ENCODE measurements around the gene KLHL40.

Gene KLHL40, protein sequence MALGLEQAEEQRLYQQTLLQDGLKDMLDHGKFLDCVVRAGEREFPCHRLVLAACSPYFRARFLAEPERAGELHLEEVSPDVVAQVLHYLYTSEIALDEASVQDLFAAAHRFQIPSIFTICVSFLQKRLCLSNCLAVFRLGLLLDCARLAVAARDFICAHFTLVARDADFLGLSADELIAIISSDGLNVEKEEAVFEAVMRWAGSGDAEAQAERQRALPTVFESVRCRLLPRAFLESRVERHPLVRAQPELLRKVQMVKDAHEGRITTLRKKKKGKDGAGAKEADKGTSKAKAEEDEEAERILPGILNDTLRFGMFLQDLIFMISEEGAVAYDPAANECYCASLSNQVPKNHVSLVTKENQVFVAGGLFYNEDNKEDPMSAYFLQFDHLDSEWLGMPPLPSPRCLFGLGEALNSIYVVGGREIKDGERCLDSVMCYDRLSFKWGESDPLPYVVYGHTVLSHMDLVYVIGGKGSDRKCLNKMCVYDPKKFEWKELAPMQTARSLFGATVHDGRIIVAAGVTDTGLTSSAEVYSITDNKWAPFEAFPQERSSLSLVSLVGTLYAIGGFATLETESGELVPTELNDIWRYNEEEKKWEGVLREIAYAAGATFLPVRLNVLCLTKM

DNA sequence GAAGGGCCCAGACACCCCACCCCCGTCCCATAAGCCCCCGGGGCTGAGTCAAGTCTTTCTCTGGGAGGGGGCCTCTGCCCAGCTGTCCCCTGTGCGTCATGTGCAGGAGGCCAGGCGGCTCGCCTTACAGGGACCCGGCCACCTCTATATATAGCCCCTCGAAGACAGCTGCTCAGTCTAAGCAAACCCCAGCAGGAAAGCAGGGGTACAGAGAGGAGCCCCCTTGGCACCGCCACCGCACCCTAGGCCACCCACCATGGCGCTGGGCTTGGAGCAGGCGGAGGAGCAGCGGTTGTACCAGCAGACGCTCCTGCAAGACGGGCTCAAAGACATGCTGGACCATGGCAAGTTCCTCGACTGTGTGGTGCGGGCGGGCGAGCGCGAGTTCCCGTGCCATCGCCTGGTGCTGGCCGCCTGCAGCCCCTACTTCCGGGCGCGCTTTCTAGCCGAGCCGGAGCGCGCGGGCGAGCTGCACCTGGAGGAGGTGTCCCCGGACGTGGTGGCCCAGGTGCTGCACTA lies at the start of gene KLHL40:
TSS of gene KLHL40 (plus strand) at position 175 of the 519 bp plus-strand sequence. CDS start at position 257, 82 bp downstream.
- in situ Hi-C loops (cut with MboI; ENCODE audit: low sequenced_read_pairs), result no loop called here

- in situ Hi-C loops (cut with MboI; ENCODE audit: low sequenced_read_pairs), result no loop called here
Measured at GRCh38 chr3:42637001-42637400, 48.3 kb upstream of the KLHL40 start.

- in situ Hi-C loops (cut with MboI; ENCODE audit: low sequenced_read_pairs), result no loop called here
Measured at GRCh38 chr3:42638339-42638842, 46.9 kb upstream of the KLHL40 start.

- in situ Hi-C loops (cut with MboI; ENCODE audit: low sequenced_read_pairs), result no loop called here
Measured at GRCh38 chr3:42639192-42639591, 46.1 kb upstream of the KLHL40 start.

- in situ Hi-C loops (cut with MboI; ENCODE audit: low sequenced_read_pairs), result no loop called here
Measured at GRCh38 chr3:42640129-42640528, 45.2 kb upstream of the KLHL40 start.

DNA sequence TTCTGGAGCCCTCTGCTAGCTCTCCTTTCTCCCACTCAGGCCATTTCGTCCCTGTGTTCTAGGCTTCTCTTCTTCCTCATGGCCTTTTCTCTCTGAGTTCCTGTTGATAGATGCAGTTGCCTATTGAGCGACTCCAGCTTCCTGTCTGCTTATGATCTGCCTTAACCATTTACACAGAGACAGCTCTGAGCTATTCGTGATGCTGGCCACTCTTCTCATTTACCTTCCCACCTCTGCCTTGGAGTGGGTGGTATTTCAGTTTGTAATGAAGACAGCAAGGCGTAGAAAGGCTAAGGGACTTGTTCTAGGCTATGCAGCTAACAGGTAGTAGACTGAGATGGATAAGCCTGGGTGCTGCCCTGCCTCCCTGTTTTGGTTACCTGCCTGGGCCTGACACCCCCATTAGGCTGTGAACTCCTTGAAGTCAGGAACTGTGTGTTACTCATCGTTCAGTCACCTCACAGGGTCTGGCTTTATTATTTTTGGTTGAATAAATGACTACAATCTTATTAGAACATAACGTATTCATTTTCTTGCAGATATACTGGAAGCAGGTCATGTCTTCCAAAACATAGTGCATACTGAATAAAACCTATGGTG lies 44.5 kb upstream of the KLHL40 start:
- in situ Hi-C loops (cut with MboI; ENCODE audit: low sequenced_read_pairs), result no loop called here

DNA sequence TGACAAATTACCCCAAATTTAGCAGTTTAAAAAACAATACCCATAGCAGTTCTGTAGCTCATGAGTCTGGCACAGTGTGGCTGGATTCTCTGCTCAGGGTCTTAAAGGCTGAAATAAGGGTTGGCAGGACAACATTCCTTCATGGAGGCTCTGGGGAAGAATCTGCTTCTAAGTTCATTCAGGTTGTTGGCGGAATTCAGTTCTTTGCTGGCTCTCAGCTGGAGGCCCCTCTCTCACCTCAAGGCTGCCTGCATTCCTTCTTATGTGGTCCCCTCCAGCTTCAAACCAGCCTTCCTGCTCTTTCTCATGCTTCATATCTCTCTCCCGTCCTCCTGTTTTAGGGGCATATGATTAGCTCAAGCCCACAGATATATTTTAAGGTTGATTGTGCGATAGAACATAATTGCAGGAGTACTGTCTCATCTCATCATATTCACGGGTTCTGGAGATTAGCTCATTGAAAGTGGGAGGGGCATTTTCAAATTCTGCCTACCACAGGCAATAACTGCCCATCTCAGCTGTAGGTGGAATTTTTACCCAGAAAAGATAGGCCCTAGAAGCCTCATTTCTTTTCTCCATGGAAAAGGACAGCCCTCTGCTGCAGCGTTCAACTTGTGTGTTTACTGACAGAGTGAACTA lies 37.4 kb upstream of the KLHL40 start:
- in situ Hi-C loops (cut with MboI; ENCODE audit: low sequenced_read_pairs), result no loop called here

- in situ Hi-C loops (cut with MboI; ENCODE audit: low sequenced_read_pairs), result no loop called here
Measured at GRCh38 chr3:42649006-42649405, 36.3 kb upstream of the KLHL40 start.

DNA sequence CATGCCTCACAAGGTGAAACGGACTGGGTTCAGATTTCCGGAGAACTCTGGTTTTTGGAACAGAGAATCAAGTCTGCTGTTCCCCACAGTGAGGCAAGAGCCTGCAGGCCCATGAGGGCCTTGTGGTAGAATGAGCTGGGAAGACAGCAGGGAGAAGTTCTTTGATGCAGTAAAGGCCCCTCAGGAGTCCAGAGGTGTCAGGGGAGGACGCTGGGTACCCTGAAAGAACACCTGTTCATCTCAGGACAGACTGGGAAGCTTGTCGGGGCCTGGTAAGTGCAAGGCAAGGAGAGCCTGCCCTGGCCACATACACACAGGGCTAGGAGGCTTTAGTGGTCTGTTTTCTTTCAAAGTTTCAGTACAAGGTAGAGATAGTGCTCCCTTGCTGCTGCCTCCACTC lies 35.6 kb upstream of the KLHL40 start:
- in situ Hi-C loops (cut with MboI; ENCODE audit: low sequenced_read_pairs), result no loop called here

GRCh38 chr3:42651248-42652091 lies 33.9 kb upstream of the KLHL40 start:
- in situ Hi-C loops (cut with MboI; ENCODE audit: low sequenced_read_pairs), result no loop called here

DNA sequence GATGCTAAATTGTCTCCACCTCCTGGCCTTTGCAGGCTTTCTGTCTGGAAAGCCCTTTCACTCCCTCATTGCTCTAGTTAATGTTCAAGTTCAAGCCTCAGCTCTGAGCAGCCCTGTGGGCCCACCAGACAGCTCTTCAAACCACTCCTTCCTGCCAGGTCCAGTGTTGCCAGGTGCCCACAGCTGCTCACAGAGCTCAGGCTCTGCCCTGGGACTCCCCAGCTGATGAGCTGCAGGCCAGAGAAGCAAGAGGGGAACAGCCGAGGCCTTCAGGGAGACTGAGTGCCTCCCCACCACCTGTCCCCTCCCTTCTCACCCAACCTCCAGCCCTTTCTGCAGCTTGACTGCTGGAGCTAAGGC lies 33.1 kb upstream of the KLHL40 start:
- in situ Hi-C loops (cut with MboI; ENCODE audit: low sequenced_read_pairs), result no loop called here

DNA sequence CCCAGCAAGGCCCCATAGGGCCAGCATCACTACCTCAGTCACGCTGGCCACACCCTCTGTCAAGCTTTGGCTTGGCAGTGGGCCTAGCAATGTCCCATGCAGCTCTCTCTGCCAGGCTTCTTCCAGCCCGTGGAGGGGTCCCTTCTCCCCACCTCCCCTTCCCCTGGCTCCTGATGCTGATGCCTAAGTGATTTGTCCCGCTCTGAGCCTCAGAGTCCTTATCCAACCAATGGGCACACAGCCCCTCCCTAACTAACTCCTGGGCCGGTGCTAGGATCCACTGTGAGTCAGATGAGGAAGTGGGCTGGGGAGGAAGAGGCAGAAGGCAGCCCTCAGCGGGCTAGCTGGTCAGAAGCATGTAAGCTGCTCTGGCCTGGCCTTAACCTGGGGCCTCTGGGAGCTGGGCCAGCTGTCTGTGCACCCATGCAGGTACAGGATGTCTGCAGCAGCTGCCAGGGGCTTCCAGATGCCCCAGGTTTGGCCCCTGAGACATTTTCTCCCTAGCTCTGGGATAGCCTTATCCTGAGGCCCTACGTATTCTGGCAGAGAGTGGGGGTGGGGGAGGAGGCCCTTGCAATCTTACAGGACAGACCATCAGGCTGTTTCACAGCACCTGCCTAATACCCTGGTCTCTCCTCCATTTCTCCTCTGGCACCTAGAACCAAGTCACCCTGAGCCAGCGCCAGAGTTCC lies 32.6 kb upstream of the KLHL40 start:
- in situ Hi-C loops (cut with MboI; ENCODE audit: low sequenced_read_pairs), result no loop called here

GRCh38 chr3:42653303-42653559 lies 32.1 kb upstream of the KLHL40 start:
- in situ Hi-C loops (cut with MboI; ENCODE audit: low sequenced_read_pairs), result no loop called here

DNA sequence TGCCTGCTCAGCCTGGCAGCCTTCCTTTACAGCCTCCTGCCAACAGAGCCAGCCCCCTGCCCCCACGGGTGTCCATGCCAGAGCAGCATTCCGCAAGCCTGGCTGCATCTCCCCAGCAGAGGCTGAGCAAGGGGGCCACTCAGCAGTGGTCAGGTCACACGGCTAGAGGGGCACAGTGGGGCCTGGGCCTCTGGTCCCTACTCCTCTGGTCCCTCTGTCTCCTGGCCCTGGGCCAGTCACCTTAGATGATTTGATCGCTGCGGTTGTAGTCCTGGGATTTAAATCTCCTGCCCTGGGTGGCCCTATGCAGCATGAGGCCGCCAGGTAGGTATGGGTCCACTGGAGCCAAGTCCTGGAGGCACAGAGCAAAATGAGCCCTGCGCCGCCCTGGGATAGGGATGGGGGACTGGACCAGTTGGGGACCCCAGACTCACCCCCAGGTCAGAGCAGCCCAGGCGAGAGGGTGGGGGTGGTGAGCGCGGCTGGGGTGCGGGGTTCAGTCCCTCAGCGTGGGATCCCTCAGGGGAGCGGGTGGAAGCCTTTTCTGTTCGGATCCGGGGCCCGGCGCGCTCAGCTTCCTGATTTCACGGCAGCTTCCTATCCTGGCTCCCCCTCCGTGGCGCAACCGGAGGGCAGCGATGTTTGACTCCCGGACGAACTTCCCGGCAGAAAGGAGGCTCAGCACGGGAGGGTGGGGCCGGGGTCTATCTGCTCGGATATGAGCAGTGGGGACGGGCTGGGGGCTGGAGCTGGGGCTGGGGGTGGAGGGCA lies 31.6 kb upstream of the KLHL40 start, which contains the start of gene ZBTB47:
TSS of gene ZBTB47 (plus strand) at position 138 of the 771 bp plus-strand sequence. CDS start 4,659 bp downstream, outside the sequence.
- in situ Hi-C loops (cut with MboI; ENCODE audit: low sequenced_read_pairs), result no loop called here

DNA sequence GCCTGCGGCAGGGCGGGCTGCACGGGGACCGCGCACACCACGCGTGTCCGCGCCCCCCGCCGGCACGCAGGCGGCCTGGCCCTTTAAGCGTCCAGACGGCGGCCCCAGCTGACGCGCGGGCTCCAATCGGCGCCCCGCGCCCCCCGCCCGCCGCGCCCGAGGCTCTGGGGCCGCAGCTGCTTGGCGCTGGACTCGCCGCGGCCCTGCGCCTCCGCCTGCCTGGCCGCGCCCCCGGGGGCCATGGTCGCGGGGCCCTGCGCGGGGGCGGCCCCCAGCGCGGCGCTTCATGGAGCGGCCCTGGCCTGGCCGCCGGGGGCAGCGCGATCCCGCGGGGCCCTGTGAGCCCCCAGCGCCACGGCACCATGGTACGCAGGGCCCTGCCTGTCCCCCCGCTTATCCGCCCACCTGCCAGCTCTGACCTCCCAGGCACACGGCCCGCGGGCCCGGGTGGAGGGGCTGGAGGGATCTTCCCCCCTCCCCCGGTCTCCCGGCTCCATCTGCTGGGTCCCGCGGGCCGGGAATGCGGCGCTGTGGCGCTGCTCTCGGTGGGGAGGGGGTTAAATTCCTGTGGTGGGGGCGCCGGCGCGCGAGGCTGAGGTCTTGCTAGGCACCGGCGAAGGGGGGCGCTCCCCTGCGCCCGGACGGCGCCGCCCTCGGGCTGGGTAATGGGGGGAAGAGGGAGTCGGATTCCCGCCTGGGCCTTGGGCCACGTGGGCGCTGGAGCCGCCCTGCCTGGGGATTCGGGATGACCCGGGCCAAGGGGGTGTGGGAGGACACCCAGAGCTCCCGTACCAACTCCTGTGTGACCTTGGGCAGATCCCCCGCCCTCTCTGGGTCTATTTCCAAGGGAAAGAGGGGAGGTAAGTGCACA lies 30.8 kb upstream of the KLHL40 start:
- in situ Hi-C loops (cut with MboI; ENCODE audit: low sequenced_read_pairs), result no loop called here

DNA sequence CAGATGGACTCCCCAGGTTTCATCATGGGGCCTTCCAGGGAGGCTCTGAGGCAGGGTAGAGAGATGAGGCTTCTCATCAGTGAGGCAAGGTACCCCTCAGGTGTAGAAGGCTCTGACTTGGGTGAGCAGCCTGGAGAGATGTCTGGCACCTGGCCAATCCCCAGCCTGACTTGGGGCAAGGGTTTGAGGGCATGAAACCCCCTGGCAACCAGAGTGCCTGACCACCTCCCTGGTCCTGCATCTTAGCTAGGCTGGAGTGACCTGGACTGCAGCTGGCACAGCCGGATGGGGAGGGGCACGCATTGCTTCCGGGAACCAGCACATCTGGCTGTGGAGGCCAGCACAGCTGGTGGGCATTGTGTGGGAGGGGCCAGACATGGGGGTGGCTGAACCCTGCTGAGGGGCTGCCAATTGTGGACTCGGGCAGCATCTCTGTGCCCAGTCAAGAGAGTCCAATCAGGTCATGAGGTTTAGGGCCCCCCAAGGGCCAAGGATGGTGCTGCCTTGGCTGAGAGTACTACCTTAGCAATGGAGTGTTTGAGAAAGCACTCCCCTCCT lies 29.9 kb upstream of the KLHL40 start:
- in situ Hi-C loops (cut with MboI; ENCODE audit: low sequenced_read_pairs), result no loop called here

GRCh38 chr3:42655980-42656679 lies 29.2 kb upstream of the KLHL40 start:
- in situ Hi-C loops (cut with MboI; ENCODE audit: low sequenced_read_pairs), result no loop called here
